ENCODE measurements around the gene KCNQ1. TPM values are rescaled to one million over a fixed set of nuclear protein-coding genes. Genes with fewer than 3 reads are reported as not detected.

Gene KCNQ1
- total RNA-seq, 1 experiment from 2014 or later, result 2.3 TPM

GRCh38 chr11:2857276-2857675 is 412.5 kb downstream of the KCNQ1 start:
- H3K4me1 ChIP-seq (ENCODE audit: insufficient read depth, low read length), result no peaks in the 10 kb centered on the region
- H3K4me2 ChIP-seq (ENCODE audit: insufficient read depth, insufficient read length, low read length), result no peak overlapping the region
- H3K14ac ChIP-seq (ENCODE audit: insufficient read depth, low read length), result no peak overlapping the region
- H3K18ac ChIP-seq (ENCODE audit: insufficient read length, low read depth, low read length), result no peak overlapping the region
- no peaks in the 10 kb centered on the region for H3K79me1 ChIP-seq (ENCODE audit: insufficient read depth, low read depth, low read length, poor library complexity, severe bottlenecking)
- no CpG with 5 or more reads among the region's 11 CpGs for WGBS (ENCODE audit: extremely low coverage, insufficient read length, low lambda C conversion rate)
- H3K27ac ChIP-seq (ENCODE audit: insufficient read length, low read depth, low read length), result no peak overlapping the region
- H3K23ac ChIP-seq (ENCODE audit: insufficient read length, low read depth, low read length), result no peak overlapping the region
- no peaks in the 10 kb centered on the region for H3K79me2 ChIP-seq (ENCODE audit: insufficient read depth, low read length)
- no peaks in the 10 kb centered on the region for H3K9me3 ChIP-seq (ENCODE audit: control insufficient read depth, low read depth, low read length)
- H3K27me3 Mint-ChIP-seq (ENCODE audit: low read depth), result peaks cover 92% of the 10 kb centered on the region
- no peak overlapping the region for H4K5ac ChIP-seq (ENCODE audit: insufficient read length, low read depth, low read length)
- H2BK20ac ChIP-seq (ENCODE audit: low read depth, low read length, poor library complexity, severe bottlenecking), result no peak overlapping the region
- H2BK12ac ChIP-seq (ENCODE audit: insufficient read length, low read depth, low read length), result no peak overlapping the region
- no peaks in the 10 kb centered on the region for H3K9me3 Mint-ChIP-seq
- no peaks in the 10 kb centered on the region for H4K20me1 ChIP-seq (ENCODE audit: control insufficient read depth, insufficient read depth, insufficient read length)
- H2AK5ac ChIP-seq (ENCODE audit: insufficient read length, low read length), result no peak overlapping the region
- peaks cover 14 to 16% of the 10 kb centered on the region in 2 experiments for H3K4me1 Mint-ChIP-seq
- no peak overlapping the region for H3K9ac ChIP-seq (ENCODE audit: extremely low read depth, insufficient read length, low read length)
- no peak overlapping the region for H3K4ac ChIP-seq (ENCODE audit: low read depth, low read length)
- DNase-seq, result no peak
- H3K27me3 ChIP-seq (ENCODE audit: insufficient read depth, low read length), result peaks cover 7% of the 10 kb centered on the region; the same call in 1 of the 2 replicates
- no peak overlapping the region for H2AFZ ChIP-seq (ENCODE audit: low read length)
- no peak overlapping the region for H2BK120ac ChIP-seq (ENCODE audit: low read depth, low read length, poor library complexity, severe bottlenecking)
- H2BK5ac ChIP-seq (ENCODE audit: insufficient read length, low read length), result no peak overlapping the region
- no peak overlapping the region for H3K27ac Mint-ChIP-seq
- no peak overlapping the region for H4K8ac ChIP-seq (replicated peaks; ENCODE audit: insufficient read length, low read depth, low read length)
- H4K91ac ChIP-seq (ENCODE audit: insufficient read length, low read depth, low read length), result no peak overlapping the region
- TF ChIP-seq, protein P1, sequence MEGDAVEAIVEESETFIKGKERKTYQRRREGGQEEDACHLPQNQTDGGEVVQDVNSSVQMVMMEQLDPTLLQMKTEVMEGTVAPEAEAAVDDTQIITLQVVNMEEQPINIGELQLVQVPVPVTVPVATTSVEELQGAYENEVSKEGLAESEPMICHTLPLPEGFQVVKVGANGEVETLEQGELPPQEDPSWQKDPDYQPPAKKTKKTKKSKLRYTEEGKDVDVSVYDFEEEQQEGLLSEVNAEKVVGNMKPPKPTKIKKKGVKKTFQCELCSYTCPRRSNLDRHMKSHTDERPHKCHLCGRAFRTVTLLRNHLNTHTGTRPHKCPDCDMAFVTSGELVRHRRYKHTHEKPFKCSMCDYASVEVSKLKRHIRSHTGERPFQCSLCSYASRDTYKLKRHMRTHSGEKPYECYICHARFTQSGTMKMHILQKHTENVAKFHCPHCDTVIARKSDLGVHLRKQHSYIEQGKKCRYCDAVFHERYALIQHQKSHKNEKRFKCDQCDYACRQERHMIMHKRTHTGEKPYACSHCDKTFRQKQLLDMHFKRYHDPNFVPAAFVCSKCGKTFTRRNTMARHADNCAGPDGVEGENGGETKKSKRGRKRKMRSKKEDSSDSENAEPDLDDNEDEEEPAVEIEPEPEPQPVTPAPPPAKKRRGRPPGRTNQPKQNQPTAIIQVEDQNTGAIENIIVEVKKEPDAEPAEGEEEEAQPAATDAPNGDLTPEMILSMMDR (conservative IDR thresholded peaks at IDR 0.05), result peak; percentile 42
- H3T11ph ChIP-seq (ENCODE audit: low read length), result no peak overlapping the region
- H3K56ac ChIP-seq (ENCODE audit: insufficient read length, low read depth, low read length), result no peak overlapping the region
- no peaks in the 10 kb centered on the region for H3K36me3 Mint-ChIP-seq (ENCODE audit: insufficient read depth in 1 of 3, low read depth in 3 of 3)
- H3K23me2 ChIP-seq (ENCODE audit: insufficient read length, low read depth, low read length, poor library complexity, severe bottlenecking), result no peaks in the 10 kb centered on the region
- no peak overlapping the region for H3K4me3 Mint-ChIP-seq
- H2BK15ac ChIP-seq (ENCODE audit: low read depth, low read length), result no peak overlapping the region

Data from H9 (cell line).